Measurements from ENCODE around the gene ST6GALNAC2. TPM values are rescaled to one million over a fixed set of nuclear protein-coding genes. Genes with fewer than 3 reads are reported as not detected.
"Not testable (repeated sequence)": the region's sequence is repeated elsewhere in the genome, so short reads cannot be mapped to it uniquely, and the experiment has no call there.

The ST6GALNAC2 gene
- total RNA-seq, 1 donor from 2014 or later, result 0.32 TPM

GRCh38 chr17:76537288-76537577 is 48.4 kb downstream of the ST6GALNAC2 start:
- Mint-ChIP-seq H3K9me3 (ENCODE audit: unreplicated experiment) (peaks cover 8% of the 10 kb centered on the region), H3K27ac (ENCODE audit: unreplicated experiment) (no peak overlapping the region), H3K4me1 (ENCODE audit: low read depth, unreplicated experiment) (peaks cover 36% of the 10 kb centered on the region), H3K36me3 (ENCODE audit: unreplicated experiment) (peaks cover 5% of the 10 kb centered on the region), H3K4me3 (ENCODE audit: unreplicated experiment) (no peak overlapping the region), H3K27me3 (ENCODE audit: unreplicated experiment) (peaks cover 12% of the 10 kb centered on the region)
- TF ChIP-seq, protein P1, sequence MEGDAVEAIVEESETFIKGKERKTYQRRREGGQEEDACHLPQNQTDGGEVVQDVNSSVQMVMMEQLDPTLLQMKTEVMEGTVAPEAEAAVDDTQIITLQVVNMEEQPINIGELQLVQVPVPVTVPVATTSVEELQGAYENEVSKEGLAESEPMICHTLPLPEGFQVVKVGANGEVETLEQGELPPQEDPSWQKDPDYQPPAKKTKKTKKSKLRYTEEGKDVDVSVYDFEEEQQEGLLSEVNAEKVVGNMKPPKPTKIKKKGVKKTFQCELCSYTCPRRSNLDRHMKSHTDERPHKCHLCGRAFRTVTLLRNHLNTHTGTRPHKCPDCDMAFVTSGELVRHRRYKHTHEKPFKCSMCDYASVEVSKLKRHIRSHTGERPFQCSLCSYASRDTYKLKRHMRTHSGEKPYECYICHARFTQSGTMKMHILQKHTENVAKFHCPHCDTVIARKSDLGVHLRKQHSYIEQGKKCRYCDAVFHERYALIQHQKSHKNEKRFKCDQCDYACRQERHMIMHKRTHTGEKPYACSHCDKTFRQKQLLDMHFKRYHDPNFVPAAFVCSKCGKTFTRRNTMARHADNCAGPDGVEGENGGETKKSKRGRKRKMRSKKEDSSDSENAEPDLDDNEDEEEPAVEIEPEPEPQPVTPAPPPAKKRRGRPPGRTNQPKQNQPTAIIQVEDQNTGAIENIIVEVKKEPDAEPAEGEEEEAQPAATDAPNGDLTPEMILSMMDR (IDR thresholded peaks at IDR 0.05; ENCODE audit: partially characterized antibody, unreplicated experiment), result no peak
- DNase-seq, result no peak

DNA sequence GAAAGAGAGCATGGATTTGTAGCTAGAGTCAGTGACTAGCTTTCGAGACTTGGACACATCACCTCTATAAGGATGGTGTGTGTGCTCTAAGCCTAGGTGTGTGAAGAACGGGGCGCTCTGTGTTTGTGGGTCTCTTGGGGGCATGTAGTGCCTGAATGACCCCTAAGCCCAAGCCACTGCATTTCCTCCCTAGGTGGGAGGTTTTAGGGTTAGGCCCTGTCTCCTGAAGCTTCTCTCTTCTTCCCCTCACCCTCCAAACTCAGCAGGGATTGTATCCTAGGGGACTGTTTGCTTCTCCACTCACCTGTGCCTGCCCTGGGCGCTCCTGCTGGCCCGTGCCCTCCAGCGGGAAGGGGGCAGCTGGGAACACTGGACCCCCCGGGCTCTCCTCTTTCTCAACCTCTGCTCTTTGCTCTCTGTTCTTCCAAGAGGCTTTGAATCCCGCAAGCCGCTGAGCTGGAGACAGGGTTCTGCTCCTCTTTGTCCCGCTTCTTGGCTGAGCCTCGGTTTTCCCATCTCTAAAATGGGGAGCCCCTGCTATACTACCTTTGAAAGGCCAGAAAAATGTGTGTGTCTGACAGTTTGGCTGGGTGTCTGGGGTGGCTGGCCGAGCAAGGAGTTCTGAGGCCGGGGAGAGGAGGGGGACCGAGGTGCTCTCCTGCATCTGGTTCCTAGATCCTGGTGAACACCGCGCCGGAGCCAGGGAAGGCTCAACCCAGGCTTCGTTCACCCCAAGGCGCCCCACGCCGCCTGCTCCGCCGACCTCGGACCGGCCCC is 49.0 kb downstream of the ST6GALNAC2 start:
- TF ChIP-seq, protein P1 (IDR thresholded peaks at IDR 0.05; ENCODE audit: partially characterized antibody, unreplicated experiment), result no peak
- H3K27me3 Mint-ChIP-seq (ENCODE audit: unreplicated experiment), result peaks cover 10% of the 10 kb centered on the region
- no peak for DNase-seq
- peaks cover 36% of the 10 kb centered on the region for H3K4me1 Mint-ChIP-seq (ENCODE audit: low read depth, unreplicated experiment)
- peaks cover 5% of the 10 kb centered on the region for H3K36me3 Mint-ChIP-seq (ENCODE audit: unreplicated experiment)
- peaks cover 6% of the 10 kb centered on the region for H3K9me3 Mint-ChIP-seq (ENCODE audit: unreplicated experiment)
- H3K27ac Mint-ChIP-seq (ENCODE audit: unreplicated experiment), result no peak overlapping the region
- peak overlapping the region; percentile 74 for H3K4me3 Mint-ChIP-seq (ENCODE audit: unreplicated experiment)

DNA sequence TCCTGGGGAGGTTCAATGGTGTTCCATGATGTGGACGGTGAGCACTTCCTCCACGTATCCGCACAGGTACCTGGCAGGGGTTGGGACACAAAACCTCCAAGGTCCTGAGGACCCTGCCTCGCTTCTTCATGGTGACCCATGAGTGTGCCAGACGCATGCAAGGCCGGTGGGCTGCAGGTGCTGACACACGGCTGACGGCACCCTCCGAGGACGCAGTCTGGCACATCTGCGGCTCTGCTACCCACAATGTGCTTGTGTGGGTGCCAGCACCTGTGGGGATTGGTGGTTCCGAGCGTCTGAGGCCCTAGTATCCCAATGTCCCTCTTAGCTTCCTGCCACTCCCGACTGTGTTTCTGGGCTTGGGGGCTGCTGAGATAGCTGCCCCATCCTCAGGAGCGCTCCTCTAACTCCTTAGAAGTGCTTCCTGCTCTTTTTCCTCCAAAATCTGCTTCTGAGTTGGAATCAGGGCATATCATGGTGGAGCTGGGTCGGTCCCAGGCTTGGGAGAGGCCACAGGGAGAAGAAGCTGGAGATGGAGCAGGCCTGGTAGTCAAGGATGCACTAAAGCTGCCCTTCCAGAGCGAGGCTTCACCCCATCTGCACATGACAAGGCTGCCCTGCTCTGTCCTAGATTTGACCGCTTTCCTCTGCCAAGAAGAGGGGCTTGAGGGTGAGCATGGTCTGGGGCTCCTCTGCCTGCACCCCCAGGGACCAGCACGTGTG is 49.7 kb downstream of the ST6GALNAC2 start:
- peak overlapping the region; percentile 58 for H3K4me3 Mint-ChIP-seq (ENCODE audit: unreplicated experiment)
- peaks cover 7% of the 10 kb centered on the region for H3K27me3 Mint-ChIP-seq (ENCODE audit: unreplicated experiment)
- peaks cover 31% of the 10 kb centered on the region for H3K4me1 Mint-ChIP-seq (ENCODE audit: low read depth, unreplicated experiment)

DNA sequence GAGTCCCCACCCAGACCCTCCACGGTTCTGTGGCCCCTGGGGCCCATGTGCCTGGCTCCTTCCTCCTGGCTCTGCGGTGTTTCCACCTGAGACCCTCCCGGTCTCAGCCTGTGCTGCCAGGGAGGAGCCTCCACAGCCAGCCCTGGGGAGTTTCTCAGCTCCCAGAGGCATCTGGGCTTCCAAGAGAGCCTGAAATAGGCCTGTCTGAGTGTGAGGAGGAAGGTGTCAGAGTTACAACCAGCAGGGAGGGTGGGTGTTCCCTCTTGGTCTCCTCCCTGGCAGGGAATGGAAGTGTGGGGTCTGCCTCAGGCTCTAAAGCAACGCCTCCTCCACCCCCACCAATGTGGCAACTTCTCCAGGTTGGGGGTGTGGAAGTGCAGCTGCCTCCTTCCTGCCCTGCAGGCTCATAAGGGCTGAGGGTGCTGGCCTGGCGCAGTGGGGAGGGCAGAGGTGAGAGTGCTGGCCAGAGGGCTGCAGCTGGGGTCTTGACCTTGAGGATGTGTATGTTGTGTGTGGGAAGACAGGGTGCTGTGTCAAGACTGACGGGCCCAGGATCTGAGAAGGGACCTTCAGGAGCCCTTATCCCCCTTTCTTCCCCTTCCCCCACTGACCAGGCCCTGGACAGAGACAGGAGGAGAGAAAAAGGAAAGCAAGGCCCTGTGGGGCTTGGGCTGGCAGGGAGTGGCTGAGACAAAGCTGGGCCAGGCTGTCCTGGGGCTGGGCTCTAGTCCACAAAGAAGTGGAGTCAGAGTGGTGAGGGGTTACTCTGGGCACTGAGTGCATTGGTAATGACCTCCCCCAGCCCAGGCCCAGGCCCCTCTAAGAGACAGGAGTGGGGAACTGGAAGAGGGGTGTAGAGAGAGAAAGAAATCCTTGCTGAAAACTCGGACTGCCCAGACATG is 50.6 kb downstream of the ST6GALNAC2 start:
- no peak for DNase-seq
- H3K4me3 Mint-ChIP-seq (ENCODE audit: unreplicated experiment), result no peak overlapping the region
- H3K27me3 Mint-ChIP-seq (ENCODE audit: unreplicated experiment), result peaks cover 7% of the 10 kb centered on the region
- H3K9me3 Mint-ChIP-seq (ENCODE audit: unreplicated experiment), result peaks cover 5% of the 10 kb centered on the region
- H3K36me3 Mint-ChIP-seq (ENCODE audit: unreplicated experiment), result peaks cover 5% of the 10 kb centered on the region
- no peak overlapping the region for H3K27ac Mint-ChIP-seq (ENCODE audit: unreplicated experiment)
- TF ChIP-seq, protein P1 (IDR thresholded peaks at IDR 0.05; ENCODE audit: partially characterized antibody, unreplicated experiment), result no peak
- peaks cover 30% of the 10 kb centered on the region for H3K4me1 Mint-ChIP-seq (ENCODE audit: low read depth, unreplicated experiment)

More for the DNA sequence above, 49.7 kb downstream of the ST6GALNAC2 start:
- TF ChIP-seq, protein P1 (IDR thresholded peaks at IDR 0.05; ENCODE audit: partially characterized antibody, unreplicated experiment), result no peak
- peaks cover 5% of the 10 kb centered on the region for H3K36me3 Mint-ChIP-seq (ENCODE audit: unreplicated experiment)
- no peak for DNase-seq
- no peak overlapping the region for H3K27ac Mint-ChIP-seq (ENCODE audit: unreplicated experiment)
- H3K9me3 Mint-ChIP-seq (ENCODE audit: unreplicated experiment), result peaks cover 5% of the 10 kb centered on the region

DNA sequence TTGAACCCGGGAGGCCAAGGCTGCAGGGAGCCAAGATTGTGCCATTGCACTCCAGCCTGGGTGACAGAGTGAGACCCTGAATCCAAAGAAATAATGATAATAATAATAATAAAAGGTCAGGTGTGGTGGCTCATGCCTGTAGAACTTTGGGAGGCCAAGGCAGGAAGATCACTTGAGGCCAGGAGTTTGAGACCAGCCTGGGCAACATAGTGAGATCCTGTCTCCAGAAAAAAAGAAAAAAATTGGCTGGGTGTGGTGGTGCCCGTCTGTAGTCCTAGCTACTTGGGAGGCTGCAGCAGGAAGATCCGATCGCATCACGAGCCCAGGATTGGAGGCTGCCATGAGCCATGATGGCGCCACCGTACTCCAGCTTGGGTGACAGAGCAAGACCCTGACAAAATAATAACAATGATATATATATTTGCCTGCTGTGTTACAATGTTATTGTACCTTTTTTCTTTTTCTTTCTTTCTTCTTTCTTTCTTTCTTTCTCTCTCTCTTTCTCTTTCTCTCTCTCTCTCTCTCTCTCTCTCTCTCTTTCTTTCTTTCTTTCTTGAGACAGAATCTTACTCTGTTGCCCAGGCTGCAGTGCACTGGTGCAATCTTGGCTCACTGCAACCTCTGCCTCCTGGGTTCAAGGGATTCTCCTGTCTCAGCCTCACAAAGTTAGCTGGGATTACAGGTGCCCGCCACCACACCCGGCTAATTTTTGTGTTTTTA is 51.9 kb downstream of the ST6GALNAC2 start:
- H3K4me3 Mint-ChIP-seq (ENCODE audit: unreplicated experiment); H3K36me3 Mint-ChIP-seq (ENCODE audit: unreplicated experiment); H3K27me3 Mint-ChIP-seq (ENCODE audit: unreplicated experiment); DNase-seq; H3K9me3 Mint-ChIP-seq (ENCODE audit: unreplicated experiment): not testable (repeated sequence)
- peaks cover 24% of the 10 kb centered on the region for H3K4me1 Mint-ChIP-seq (ENCODE audit: low read depth, unreplicated experiment)
- H3K27ac Mint-ChIP-seq (ENCODE audit: unreplicated experiment), result peak overlapping the region; percentile 8

All from glutamatergic neuron (in vitro differentiated cells).